NCI-H82 treated with DMSO at 0.1 percent for 48 hours (cell line): ENCODE measurements around the gene LAMA2.

Source experiments
- DNase-seq: peaks from one replicate; lab custom pipeline; 2025; ENCODE audit not compliant: unreplicated experiment; lab: John Stamatoyannopoulos, UW

The LAMA2 gene

GRCh38 chr6:129206821-129207220 is 323.9 kb downstream of the LAMA2 start:
- DNase-seq = peak; percentile 30

DNA sequence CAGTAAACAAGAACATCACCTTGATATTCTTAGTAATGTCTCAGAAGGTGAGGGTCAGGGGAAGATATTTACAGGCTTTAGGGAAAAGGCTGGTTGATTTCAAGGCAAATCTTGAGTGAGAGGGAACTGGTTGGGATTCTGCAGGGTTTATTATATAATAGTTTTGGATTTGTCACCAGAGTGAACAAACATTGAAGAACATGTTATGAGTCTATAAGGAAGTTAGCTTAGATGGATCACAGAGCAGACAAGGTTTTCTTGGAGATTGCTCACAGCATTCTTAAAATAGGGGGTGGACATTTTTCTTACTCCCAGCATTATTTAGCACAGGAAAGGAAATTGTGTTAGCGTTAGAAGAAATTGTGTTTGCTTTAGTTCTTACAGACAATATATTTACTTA is 324.9 kb downstream of the LAMA2 start:
- DNase-seq = no peak

GRCh38 chr6:129208415-129209034 is 325.6 kb downstream of the LAMA2 start:
- DNase-seq = no peak

DNA sequence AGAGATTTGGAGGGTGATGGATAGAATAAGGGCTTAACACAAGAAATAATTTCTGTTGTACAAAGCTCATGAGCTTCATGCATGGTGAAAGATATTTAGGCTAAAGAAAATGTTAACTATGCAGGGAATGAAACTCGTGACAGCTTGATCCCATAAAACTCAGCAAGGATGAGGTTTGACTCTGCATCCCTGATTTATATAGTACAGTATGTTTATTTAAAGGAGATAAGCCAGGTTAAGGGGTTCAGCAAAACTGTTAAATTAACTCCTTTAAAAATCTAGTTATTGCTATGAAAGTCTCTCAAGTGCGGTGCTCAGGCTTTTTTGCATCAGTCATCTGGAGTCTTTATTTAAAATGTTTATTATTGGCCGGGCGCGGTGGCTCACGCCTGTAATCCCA is 326.4 kb downstream of the LAMA2 start:
- DNase-seq = no peak

- DNase-seq = no peak
These were observed 327.7 kb downstream of the LAMA2 start for GRCh38 chr6:129210684-129211083.

- DNase-seq = no peak
These were observed 328.7 kb downstream of the LAMA2 start for GRCh38 chr6:129211626-129212025.

GRCh38 chr6:129212081-129212480 is 329.1 kb downstream of the LAMA2 start:
- no peak for DNase-seq

GRCh38 chr6:129215246-129215645 is 332.3 kb downstream of the LAMA2 start:
- no peak for DNase-seq

GRCh38 chr6:129215916-129216520 is 333.1 kb downstream of the LAMA2 start:
- no peak for DNase-seq

GRCh38 chr6:129217701-129218100 is 334.8 kb downstream of the LAMA2 start:
- DNase-seq = no peak

DNA sequence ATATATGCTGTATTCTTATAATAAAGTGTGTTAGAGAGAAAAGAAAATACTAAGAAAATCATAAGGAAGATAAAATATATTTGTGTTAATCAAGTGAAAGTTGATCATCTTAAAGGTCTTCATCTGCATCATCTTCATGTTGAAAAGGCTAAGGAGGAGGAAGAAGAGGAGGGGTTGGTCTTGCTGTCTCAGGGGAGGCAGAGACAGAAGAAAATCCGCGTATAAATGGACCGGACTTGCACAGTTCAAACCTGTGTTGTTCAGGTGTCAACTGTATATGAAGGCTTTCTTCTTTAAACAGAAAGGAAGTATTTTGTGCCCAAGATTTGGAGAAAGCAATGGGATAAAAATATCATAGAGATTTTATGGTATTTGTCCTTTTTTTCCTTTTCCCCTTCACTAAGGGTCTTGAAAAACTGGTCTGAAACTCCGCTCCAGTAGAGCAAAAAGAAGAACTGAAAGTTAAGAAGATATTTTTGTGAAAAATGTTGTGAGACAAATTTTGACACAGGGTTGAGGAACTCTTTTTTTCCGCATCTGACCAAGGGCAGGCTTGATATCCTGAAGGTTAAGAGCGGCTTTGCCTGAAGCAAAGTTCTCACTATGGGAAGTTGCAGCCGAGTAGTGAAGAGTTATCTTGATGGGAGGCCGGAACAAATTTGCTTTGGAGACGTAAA is 350.7 kb downstream of the LAMA2 start:
- no peak for DNase-seq

- DNase-seq = no peak
These were observed 352.4 kb downstream of the LAMA2 start for GRCh38 chr6:129235167-129236000.

DNA sequence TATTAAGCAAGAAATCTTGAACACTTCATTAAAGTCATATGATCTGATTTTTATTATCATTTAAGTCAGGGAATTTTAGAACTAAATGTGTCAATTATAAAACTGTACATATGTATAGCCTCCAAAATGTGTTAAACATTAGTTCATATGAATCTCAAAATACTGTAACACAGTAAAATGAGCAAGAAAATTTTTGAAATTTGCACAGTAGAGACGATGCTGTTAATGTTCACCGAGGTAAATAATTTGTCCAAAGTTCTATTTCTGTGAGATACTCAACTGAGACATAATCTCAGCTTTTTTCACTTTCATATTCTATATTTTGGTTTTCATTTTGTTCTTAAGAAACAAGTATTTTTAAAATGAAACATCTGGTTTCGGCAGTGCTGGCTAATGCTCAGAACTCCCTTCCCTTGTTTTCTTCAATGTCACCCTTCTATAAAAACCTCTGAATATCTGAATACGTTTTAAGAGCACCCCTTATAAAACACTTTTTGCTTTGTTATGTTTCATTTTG is 353.1 kb downstream of the LAMA2 start:
- no peak for DNase-seq

DNA sequence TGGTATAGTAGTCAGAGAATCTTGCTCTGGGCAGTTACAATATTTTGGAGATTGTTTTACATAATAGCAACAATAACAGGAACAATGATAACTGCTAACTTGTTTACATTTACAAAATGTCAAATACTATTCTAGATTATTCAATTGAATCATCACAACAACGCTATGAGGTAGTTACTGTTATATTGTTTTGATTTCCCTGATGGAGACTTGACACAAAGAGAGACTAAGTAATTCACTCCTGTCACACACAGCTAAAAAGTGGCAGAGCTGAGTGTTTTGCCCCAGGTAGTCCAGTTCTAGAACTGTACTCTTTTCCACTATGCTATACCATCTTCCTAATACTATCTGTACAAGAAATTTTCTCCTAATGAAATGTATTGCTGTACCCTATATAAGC is 356.1 kb downstream of the LAMA2 start:
- DNase-seq = no peak

DNA sequence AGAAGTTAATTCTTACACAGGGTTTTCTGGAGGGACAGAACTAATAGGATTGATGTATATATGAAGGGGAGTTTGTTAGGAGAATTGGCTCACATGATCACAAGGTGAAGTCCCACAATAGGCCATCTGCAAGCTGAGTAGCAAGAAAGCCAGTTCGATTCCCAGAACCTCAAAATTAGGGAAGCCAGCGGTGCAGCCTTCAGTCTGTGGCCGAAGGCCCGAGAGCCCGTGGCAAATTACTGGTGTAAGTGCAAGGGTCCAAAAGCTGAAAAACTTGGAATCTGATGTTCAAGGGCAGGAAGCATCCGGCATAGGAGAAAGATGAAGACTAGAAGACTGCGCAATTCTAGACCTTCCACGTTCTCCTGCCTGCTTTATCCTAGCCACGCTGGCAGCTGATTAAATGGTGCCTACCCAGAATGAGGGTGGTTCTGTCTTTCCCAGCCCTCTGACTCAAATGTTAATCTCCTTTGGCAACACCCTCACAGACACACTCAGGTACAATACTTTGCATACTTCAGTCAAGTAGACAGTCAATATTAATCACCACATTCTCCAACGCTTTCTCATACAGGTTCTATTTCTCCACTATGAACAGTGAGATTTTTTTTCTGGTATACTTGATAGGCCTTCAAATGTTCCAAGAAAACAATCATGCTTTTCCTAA is 357.0 kb downstream of the LAMA2 start:
- no peak for DNase-seq

DNA sequence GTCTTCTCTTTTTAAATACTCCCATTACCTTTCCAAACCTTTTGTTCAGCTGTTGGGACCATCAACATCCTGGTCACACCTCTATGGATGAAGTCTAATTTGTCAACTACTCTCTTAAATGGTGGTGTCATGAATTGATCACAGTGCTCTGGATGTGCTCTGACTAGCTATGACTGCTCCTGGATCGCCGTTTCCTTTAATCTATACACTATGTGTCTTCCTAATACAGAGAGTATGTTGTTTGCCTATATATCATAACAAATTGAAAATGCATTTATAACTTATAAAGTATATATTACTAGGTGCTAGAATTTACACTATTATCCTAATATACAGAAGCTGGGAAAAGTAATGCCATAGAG is 357.5 kb downstream of the LAMA2 start:
- no peak for DNase-seq

GRCh38 chr6:129242546-129242945 is 359.6 kb downstream of the LAMA2 start:
- no peak for DNase-seq

- DNase-seq = no peak
These were observed 360.4 kb downstream of the LAMA2 start for GRCh38 chr6:129243377-129243776.

DNA sequence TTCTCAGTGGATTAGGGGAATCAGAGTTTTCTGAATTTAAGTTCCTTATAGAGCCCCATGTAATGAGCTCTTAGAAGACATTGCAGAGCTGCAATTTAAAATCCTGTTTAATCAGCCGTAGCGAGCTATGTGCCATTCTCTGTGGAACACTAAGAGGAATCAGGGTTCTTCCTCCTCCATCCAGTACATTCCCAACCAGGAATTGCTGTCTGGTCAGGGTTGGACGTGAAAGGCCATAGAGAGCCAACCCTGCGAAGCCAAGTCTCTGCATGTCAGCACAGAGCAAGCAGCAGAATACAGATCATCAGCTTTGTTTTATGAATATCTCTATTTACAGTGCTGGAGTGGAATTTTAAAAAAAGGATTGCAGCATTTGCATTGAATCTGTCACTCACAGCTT is 366.0 kb downstream of the LAMA2 start:
- DNase-seq = no peak

- peak; percentile 38 for DNase-seq
These were observed 368.9 kb downstream of the LAMA2 start for GRCh38 chr6:129251669-129252376.
